Measurements from ENCODE around the gene MPEG1.

MPEG1 gene

DNA sequence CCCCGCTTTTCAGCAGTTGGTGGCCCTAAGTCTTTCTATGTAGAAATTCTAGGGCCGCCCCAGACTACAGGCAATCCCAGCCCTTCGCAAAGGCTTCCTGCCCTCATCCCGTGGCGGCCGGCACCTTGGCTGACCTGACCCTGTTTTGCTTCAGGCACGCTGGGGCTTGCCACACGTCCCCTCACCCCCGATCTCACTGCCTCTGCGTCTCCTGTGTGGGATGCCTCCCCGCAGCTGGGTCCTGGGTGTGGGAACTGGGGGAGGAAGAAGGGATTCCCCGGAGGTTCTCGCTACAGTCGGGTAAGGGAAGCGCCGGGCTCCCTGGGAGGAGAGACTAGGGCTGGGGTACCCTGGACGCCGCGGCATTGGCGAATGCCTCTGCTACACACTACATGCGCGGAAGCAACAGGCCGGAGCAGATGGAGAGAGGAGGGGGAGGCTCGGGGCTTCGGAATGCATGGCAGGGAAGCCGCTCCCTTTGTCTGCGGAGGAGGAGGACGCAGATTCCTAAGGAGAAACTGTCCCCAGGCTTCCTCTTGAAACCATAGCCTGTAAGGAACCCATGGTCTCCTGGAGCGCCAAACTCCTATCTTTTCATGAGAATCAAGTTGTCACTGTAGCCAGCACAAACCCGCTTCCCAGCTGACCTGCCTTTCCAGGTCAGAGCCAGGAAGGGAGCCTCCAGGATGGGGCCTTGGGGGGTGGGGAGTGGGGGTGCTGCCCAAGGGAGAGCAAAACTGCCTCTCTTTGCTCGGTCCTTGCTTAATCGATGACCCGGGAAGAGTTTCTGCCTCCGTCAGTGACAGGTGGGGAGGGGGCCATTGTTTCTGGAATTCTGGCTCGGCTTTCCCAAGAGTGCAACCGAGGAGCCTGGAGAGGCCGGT is 39.4 kb downstream of the MPEG1 start:
- TF ChIP-seq, protein P1, sequence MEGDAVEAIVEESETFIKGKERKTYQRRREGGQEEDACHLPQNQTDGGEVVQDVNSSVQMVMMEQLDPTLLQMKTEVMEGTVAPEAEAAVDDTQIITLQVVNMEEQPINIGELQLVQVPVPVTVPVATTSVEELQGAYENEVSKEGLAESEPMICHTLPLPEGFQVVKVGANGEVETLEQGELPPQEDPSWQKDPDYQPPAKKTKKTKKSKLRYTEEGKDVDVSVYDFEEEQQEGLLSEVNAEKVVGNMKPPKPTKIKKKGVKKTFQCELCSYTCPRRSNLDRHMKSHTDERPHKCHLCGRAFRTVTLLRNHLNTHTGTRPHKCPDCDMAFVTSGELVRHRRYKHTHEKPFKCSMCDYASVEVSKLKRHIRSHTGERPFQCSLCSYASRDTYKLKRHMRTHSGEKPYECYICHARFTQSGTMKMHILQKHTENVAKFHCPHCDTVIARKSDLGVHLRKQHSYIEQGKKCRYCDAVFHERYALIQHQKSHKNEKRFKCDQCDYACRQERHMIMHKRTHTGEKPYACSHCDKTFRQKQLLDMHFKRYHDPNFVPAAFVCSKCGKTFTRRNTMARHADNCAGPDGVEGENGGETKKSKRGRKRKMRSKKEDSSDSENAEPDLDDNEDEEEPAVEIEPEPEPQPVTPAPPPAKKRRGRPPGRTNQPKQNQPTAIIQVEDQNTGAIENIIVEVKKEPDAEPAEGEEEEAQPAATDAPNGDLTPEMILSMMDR (IDR thresholded peaks at IDR 0.05; ENCODE audit: borderline replicate concordance, insufficient read depth, low read depth, low read length): no peak
- peak overlapping the region; percentile 91 for H3K4me3 ChIP-seq (ENCODE audit: low read depth, low read length)

DNA sequence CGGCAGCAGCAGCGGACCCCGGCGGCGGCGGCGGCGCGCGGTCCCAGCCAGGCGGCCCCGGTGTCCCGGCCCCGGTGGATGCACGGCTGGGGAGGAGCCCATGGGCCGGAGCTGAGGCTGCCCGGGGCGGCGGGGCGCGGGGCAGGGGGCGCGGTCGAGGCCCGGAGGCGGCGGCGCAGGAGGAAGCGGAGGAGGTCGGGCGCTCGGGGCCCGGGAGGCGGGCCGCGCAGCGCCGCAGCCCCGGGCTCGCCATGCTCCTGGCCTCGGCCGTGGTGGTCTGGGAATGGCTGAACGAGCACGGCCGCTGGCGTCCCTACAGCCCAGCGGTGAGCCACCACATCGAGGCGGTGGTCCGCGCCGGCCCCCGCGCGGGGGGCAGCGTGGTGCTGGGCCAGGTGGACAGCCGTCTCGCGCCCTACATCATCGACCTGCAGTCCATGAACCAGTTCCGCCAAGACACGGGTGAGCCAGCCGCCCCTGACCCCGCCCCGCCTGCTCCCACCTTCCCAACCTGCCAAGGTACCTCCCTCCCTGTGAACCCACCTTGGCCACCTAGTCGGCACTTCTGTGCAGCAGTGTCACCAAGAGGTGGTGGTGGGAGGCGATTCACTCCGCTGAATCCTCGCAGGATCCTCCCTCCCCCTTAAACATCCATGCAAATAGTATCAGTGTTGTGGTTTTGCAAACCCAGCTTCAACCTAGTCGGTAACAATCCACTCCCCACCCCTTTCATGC is 40.2 kb downstream of the MPEG1 start:
- TF ChIP-seq, protein P1 (IDR thresholded peaks at IDR 0.05; ENCODE audit: borderline replicate concordance, insufficient read depth, low read depth, low read length): no peak
- peak overlapping the region; percentile 91 for H3K4me3 ChIP-seq (ENCODE audit: low read depth, low read length)

DNA sequence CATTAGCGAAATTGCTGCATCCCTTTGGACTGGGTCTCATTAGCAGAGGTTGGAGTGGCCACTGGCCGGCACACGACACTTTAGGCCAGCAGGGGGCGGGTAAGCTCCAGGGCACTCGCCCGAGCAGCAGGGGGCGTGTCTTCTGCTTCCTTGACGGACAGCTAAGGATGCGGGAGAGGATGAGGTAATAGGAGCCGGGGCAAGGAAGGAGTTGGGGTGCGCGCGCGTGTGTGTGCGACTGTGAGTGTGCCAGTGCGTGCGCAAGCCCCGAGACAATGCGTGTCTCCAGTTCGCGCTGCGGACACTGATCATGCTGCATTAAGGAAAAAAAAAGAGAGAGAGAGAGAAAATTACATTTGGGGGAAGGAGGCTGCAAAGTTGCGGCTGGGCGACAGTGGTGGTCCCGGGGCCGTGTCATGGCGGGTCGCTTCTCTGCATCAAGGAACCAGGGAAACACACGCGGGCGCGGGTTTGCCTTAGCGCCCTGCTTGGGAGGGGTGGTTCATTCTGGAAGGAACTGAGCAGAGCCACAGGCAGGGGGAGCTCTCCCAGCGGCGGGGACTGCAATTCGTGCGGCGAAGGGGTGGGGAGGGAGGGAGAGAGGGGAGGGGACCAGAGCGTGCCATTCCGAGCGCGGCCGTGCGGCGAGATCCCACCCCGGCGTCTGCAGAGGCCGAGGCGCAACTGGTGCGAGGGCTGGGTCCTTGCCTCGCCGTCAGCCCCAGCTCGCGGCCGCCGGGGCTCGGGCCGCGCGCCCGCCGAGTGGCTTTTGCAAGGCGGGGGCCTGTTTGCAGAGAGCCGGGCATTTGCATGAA is 41.0 kb downstream of the MPEG1 start, which contains the start of gene DTX4:
Gene DTX4 (plus strand): TSS at position 625 of the 815 bp plus-strand sequence. CDS start 464 bp downstream, outside the sequence.
- TF ChIP-seq, protein P1 (IDR thresholded peaks at IDR 0.05; ENCODE audit: borderline replicate concordance, insufficient read depth, low read depth, low read length): peak; percentile 93
- peak within 1 kb of the TSS; percentile 91 for H3K4me3 ChIP-seq (ENCODE audit: low read depth, low read length)

DNA sequence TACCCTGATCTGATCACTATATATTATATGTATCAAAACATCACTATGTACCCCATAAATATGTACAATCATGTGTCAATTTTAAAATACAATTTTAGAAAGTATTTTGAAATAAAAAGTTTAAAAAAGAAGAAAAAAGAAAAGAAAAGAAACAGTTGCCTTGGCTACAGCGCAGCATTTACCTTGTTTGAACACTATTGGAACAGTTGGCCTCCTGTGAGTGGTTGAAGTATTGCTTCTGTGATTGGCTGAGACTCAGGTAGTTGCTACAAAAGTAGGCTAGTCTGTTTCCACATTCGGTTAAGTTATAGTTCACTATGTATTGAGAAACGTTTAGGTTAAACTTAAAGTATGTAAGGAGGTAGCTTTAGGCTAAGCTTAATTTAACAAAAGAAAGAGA is 48.7 kb downstream of the MPEG1 start:
- TF ChIP-seq, protein P1 (IDR thresholded peaks at IDR 0.05; ENCODE audit: borderline replicate concordance, insufficient read depth, low read depth, low read length): no peak
- no peak overlapping the region for H3K4me3 ChIP-seq (ENCODE audit: low read depth, low read length)

Data from GM12875 (cell line).